ENCODE results near the gene SNX8.

DNA sequence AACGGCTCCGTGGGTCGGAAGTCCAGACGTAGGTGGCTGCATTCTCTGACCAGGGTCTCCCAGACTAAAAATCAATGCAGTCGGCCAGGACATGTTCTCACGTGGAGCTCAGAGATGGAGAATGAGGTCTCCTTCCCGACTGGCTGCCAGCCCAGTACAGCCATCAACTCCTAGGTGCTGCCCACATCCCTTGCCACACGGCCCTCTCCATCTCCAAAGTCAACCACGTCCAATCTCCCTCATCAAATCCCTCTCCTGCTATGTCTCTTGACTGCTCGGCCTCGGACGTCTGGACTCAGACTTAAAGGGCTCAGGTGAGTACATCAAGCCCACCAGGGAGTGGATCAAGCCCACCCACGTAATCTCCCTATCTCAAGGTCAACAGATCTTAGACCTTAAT, 88.4 kb downstream of the SNX8 start:
- TF ChIP-seq, protein P1, sequence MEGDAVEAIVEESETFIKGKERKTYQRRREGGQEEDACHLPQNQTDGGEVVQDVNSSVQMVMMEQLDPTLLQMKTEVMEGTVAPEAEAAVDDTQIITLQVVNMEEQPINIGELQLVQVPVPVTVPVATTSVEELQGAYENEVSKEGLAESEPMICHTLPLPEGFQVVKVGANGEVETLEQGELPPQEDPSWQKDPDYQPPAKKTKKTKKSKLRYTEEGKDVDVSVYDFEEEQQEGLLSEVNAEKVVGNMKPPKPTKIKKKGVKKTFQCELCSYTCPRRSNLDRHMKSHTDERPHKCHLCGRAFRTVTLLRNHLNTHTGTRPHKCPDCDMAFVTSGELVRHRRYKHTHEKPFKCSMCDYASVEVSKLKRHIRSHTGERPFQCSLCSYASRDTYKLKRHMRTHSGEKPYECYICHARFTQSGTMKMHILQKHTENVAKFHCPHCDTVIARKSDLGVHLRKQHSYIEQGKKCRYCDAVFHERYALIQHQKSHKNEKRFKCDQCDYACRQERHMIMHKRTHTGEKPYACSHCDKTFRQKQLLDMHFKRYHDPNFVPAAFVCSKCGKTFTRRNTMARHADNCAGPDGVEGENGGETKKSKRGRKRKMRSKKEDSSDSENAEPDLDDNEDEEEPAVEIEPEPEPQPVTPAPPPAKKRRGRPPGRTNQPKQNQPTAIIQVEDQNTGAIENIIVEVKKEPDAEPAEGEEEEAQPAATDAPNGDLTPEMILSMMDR (IDR thresholded peaks at IDR 0.05) = no peak
- TF ChIP-seq POLR2AphosphoS5 (IDR thresholded peaks at IDR 0.05) (no peak), POLR2A (IDR thresholded peaks at IDR 0.05) (no peak)
